NCI-H2107 treated with DMSO at 0.1 percent for 48 hours (cell line): Measurements from ENCODE around the gene ZNF766.
"Not testable (repeated sequence)": the region's sequence is repeated elsewhere in the genome, so short reads cannot be mapped to it uniquely, and the experiment has no call there.

ENCODE experiments used
- DNase-seq: peaks from one replicate; lab custom pipeline; 2025; ENCODE audit not compliant: unreplicated experiment; lab: John Stamatoyannopoulos, UW

Gene ZNF766

GRCh38 chr19:52274191-52274590 is 4.8 kb downstream of the ZNF766 start:
- no peak for DNase-seq

DNA sequence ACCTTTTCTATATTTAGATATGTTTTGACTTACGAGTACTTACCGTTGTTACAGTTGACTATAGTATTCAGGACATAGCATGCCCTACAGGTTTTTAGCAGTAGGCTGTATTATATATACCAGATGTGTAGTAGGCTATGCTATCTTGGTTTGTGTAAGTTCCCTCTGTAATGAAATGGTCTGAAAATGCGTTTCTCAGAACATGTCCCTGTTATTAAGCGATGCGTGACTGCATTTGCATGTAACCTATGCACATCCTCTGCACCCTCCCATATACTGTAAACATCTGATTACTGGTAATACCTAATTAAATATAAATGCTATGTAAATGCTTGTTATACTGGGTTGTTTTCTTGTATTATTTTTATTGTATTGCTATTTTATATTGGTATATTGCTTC is 6.6 kb downstream of the ZNF766 start:
- no peak for DNase-seq

GRCh38 chr19:52277471-52277870 is 8.1 kb downstream of the ZNF766 start:
- DNase-seq = no peak

DNA sequence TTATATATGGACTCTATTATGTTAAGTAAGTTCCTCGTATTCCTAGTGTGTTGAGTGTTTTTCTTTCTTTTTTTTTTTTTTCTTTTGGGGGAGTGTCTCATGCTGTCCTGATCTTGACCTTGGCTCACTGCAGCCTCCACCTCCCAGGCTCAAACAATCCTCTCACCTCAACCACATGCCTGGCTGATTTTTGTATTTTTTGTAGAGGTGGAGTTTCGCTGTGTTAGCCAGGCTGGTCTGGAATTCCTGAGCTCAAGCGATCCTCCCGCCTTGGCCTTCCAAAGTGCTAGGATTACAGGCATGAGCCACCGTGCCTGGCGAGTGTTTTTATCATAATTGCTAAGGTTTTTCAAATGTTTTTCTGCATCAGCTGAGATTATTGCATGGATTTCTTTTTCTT is 16.9 kb downstream of the ZNF766 start:
- DNase-seq = no peak

DNA sequence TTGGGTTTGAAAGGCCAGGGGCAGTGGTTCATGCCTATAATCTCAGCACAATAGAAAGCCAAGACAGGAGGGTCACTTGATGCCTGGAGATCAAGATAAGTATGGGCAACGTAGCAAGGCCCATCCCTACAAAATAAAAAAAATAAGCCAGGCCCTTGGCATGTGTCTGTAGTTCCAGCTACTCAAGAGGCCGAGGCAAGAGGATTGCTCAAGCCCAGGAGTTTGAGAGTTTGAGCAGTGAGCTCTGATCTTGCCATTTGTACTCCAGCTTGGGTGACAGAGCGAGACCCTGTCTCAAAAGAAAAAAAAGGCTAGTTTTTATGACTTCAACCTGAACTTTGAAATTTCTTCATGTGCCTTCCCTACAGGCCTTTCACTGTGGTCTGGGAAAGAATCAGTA is 22.4 kb downstream of the ZNF766 start:
- DNase-seq = no peak

DNA sequence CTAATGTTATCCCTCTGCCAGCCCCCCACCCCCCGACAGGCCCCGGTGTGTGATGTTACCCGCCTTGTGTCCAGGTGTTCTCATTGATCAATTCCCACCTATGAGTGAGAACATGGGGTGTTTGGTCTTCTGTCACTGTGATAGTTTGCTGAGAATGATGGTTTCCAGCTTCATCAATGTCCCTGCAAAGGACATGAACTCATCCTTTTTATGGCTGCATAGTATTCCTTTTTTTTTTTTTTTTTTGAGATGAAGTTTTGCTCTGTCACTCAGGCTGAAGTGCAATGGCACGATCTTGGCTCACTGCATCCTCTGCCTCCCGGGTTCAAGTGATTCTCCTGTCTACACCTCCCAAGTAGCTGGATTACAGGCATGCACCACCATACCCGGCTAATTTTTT is 23.6 kb downstream of the ZNF766 start:
- not testable (repeated sequence) for DNase-seq

DNA sequence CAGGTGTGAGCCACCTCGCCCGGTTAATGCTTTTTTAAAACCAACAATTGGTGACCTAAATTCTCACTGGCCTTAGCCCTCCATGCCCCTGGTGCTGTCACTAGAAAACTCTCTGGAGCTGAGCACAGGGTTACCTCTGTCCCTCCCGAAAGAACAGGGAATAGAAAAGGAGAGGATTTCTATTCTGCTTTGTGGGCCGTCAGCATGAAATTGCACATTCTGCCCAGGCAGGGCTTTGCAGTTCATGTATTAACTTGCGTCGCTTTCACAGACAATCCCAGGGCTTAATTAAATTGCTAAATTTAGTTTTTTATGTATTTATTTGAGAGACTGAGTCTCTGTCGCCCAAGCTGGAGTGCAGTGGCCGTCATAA is 27.0 kb downstream of the ZNF766 start:
- no peak for DNase-seq

DNA sequence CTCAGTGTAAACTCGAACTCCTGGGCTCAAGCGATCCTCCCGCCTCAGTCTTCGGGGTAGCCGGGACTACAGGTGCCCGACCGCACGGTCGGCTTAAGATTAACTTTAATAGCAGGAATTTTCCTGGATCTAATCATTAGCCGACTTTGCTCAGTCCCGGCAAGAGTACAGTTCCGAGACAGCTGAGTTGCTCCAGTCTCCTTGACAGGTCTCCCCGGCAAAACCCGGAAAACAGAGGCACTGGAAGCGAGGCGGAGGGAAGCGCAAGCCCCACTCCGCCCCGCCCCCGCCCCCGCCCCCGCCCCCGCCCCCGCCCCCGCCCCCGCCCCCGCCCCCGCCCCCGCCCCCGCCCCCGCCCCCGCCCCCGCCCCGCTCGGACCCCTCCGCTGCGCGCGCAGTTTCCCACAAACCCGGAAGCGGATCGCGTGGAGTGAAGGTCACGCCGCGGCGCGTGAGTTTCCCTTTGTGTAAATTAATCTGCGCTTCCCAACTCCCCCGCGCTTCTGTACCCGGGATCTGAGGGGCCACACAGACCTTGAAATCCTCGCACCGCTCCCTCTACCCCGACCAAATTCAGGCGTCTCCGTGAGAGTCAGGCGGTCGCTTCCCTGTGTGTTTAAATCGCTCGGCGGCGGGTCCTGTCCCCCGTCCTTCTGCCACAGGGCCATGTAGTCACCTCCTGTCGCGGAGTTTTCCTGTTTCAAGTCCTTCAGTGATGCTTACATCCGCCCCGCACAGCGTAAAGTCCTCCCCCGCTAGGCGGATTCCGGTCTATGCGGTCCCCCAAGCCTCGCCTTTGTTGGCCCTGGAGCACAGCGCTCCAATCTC is 27.6 kb downstream of the ZNF766 start, which contains the start of gene ZNF480:
Gene ZNF480, plus strand, starts transcription at position 397 of the 828 bp plus-strand sequence. CDS start 3,244 bp downstream, outside the sequence.
- peak; percentile 26 for DNase-seq

- no peak for DNase-seq
Measured at GRCh38 chr19:52297601-52298364, 28.4 kb downstream of the ZNF766 start.

GRCh38 chr19:52307275-52307674 is 37.9 kb downstream of the ZNF766 start:
- no peak for DNase-seq

DNA sequence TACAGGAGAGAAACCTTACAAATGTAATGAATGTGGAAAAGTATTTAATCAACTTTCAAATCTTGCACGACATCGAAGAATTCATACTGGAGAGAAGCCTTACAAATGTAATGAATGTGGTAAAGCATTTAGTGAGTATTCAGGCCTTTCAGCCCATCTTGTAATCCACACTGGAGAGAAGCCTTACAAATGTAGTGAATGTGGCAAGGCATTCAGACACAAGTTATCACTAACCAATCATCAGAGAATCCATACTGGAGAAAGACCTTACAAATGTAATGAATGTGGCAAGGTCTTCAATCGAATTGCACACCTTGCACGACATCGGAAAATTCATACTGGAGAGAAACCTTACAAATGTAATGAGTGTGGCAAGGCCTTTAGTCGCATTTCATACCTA is 53.0 kb downstream of the ZNF766 start:
- no peak for DNase-seq

DNA sequence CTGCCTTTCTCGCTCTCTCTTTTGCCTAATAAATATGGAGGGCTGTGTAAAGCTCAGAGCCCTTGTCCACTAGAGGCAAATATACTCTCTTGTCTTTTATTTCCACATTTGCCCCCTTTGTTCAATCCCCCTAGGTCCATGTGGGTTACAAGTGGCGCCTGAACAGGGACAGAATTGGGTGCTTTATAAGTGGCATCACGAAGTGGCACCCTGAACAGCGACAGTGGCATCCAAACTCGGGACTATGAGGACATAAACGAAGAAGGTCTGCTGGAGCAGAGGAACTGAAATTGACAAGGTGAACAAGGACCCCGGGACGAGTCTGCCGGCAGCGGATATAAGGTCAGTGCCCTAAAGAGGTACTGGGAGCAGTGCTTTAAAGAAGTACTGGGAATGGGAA is 62.4 kb downstream of the ZNF766 start:
- no peak for DNase-seq

DNA sequence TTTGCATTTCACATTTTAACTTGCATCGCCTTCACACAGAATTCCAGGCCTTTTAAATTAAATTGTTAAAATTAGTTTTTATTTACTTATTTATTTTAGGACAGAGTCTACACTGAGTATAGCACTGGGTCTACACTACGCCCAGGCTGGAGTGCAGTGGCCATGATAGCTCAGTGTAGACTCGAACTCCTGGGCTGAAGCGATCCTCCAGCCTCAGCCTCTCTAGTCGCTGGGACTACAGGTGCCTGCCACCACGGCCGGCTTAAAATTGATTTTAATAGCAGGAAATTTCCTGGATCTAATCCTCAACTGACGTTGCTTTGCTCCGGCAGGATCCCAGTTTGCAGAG is 66.4 kb downstream of the ZNF766 start:
- DNase-seq = no peak

- DNase-seq = peak; percentile 55
Measured at GRCh38 chr19:52336117-52336790, 66.9 kb downstream of the ZNF766 start, which contains the start of gene ZNF610. ZNF610 (plus strand) TSS chr19:52336243; CDS start chr19:52349173, 12,930 bp downstream.

DNA sequence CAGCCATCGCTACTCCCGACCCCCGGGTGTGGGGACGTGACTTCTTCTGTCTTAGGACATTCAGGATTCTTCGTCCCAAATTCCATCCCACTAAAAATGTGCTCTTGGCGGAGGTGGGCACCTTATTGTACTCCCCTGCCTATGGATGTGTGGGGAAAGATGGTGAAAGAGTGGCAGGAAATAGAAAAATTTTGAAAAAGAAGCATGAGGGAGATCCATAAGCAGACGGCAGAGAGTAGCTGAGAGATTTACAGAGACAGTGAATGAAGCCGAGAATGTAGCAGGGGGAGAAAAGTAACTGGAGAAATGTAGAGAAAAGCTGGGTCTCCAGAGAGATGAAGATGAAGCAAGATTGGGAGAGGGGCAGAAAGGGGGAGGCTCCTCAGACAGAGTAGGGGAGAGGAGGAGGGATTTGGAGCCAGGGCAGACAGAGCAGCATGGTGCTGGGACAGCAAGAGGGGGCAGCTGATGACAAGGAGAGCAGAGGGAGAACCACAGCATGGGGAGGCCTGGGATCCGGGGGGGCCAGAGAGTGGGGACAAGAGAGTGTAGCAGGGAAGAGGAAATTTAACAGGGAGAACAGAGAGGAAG is 67.5 kb downstream of the ZNF766 start:
- DNase-seq = no peak

DNA sequence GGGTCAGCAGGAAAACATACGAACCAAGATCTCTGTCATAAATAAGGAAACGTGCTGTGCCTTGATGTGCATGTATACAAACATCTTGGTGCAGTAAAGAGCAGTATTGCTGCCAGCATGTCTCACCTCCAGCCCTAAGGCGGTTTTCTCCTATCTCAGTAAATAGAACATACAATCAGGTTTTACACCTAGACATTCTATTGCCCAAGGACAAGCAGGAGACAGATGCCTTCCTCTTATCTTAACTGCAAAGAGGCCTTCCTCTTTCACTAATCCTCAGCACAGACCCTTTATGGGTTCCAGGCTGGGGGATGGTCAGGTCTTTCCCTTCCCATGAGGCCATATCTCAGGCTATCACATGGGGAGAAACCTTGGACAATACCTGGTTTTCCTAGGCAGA is 69.6 kb downstream of the ZNF766 start:
- not testable (repeated sequence) for DNase-seq

- DNase-seq = no peak
Measured at GRCh38 chr19:52343548-52343947, 74.2 kb downstream of the ZNF766 start.

- no peak for DNase-seq
Measured at GRCh38 chr19:52345162-52345561, 75.8 kb downstream of the ZNF766 start.
